Skeletal muscle tissue (tissue), 4 donors: ENCODE results near the gene DROSHA. TPM values are rescaled to one million over a fixed set of nuclear protein-coding genes. Genes with fewer than 3 reads are reported as not detected.

Experiments
- H3K27ac ChIP-seq: one replicate; pipeline ENCODE4 v1.7.0; 2013; ENCODE audit warnings: mild to moderate bottlenecking, low read depth, low read length, inconsistent platforms
- H3K27me3 ChIP-seq, 3 donors: one replicate each; pipeline ENCODE4 v1.7.0; 2013; ENCODE audit warnings: low read length in 3 of 3; ENCODE audit not compliant: control insufficient read depth in 3 of 3, insufficient read depth in 3 of 3
- H3K36me3 ChIP-seq, 3 donors: one replicate each; pipeline ENCODE4 v1.7.0; 2013; ENCODE audit warnings: low read length in 3 of 3; ENCODE audit not compliant: control insufficient read depth in 3 of 3, insufficient read depth in 3 of 3
- H3K4me1 ChIP-seq, 3 donors: one replicate each; pipeline ENCODE4 v1.7.0; 2013; ENCODE audit warnings: low read length in 3 of 3, mild to moderate bottlenecking in 3 of 3; ENCODE audit not compliant: control insufficient read depth in 3 of 3, insufficient read depth in 3 of 3
- H3K4me3 ChIP-seq, 3 donors: one replicate each; pipeline ENCODE4 v1.7.0; 2013; ENCODE audit warnings: low read length in 3 of 3
- H3K9ac ChIP-seq, 3 donors: one replicate each; pipeline ENCODE4 v1.7.0; 2013; ENCODE audit warnings: low read length in 3 of 3, mild to moderate bottlenecking in 3 of 3, moderate library complexity in 2 of 3, low read depth in 1 of 3
- H3K9me3 ChIP-seq, 3 donors: one replicate each; pipeline ENCODE4 v1.7.0; 2013; ENCODE audit warnings: low read length in 3 of 3; ENCODE audit not compliant: control insufficient read depth in 3 of 3
- total RNA-seq: library from RNA; depleted of rRNA; stranded (reverse); fragments of >200 nt; gene quantifications from one replicate; pipeline ENCODE4 v1.2.3, GENCODE V29; 2014
- donor health status: Osteomylitis.

Gene DROSHA
- total RNA-seq, 1 donor from 2014 or later: 67.3 TPM

- Histone ChIP-seq H3K4me3 (no peak overlapping the region), H3K9ac (no peak overlapping the region), H3K9me3 (peaks cover 0 to 4% (median 3%) of the 10 kb centered on the region in 3 donors), H3K27me3 (no peaks in the 10 kb centered on the region), H3K4me1 (no peaks in the 10 kb centered on the region), H3K27ac (no peak overlapping the region), H3K36me3 (peaks cover 10 to 39% (median 34%) of the 10 kb centered on the region in 3 donors)
Measured at GRCh38 chr5:31455172-31455571, 76.7 kb downstream of the DROSHA start.

GRCh38 chr5:31453522-31453921, 78.4 kb downstream of the DROSHA start:
- Histone ChIP-seq H3K27ac (no peak overlapping the region), H3K27me3 (no peaks in the 10 kb centered on the region), H3K4me3 (no peak overlapping the region), H3K36me3 (peaks cover 13 to 36% (median 32%) of the 10 kb centered on the region in 3 donors), H3K4me1 (no peaks in the 10 kb centered on the region), H3K9me3 (peaks cover 0 to 4% (median 3%) of the 10 kb centered on the region in 3 donors), H3K9ac (no peak overlapping the region)

- Histone ChIP-seq H3K27ac (no peak overlapping the region), H3K4me1 (no peaks in the 10 kb centered on the region), H3K27me3 (no peaks in the 10 kb centered on the region), H3K4me3 (no peak overlapping the region), H3K9me3 (peaks cover 0 to 4% (median 3%) of the 10 kb centered on the region in 3 donors), H3K9ac (no peak overlapping the region), H3K36me3 (peaks cover 13 to 33% (median 30%) of the 10 kb centered on the region in 3 donors)
Measured at GRCh38 chr5:31452314-31452713, 79.6 kb downstream of the DROSHA start.

GRCh38 chr5:31449962-31450361, 81.9 kb downstream of the DROSHA start:
- Histone ChIP-seq H3K9me3 (no peaks in the 10 kb centered on the region), H3K27ac (no peak overlapping the region), H3K4me3 (no peak overlapping the region), H3K36me3 (peaks cover 15 to 21% (median 20%) of the 10 kb centered on the region in 3 donors), H3K27me3 (no peaks in the 10 kb centered on the region), H3K9ac (no peak overlapping the region), H3K4me1 (no peaks in the 10 kb centered on the region)

GRCh38 chr5:31449174-31449573, 82.7 kb downstream of the DROSHA start:
- H3K27ac ChIP-seq: no peak overlapping the region
- no peaks in the 10 kb centered on the region for H3K9me3 ChIP-seq
- H3K4me3 ChIP-seq: no peak overlapping the region
- peaks cover 15 to 21% (median 20%) of the 10 kb centered on the region in 3 donors for H3K36me3 ChIP-seq
- H3K9ac ChIP-seq: no peak overlapping the region
- H3K27me3 ChIP-seq: no peaks in the 10 kb centered on the region
- no peaks in the 10 kb centered on the region for H3K4me1 ChIP-seq

GRCh38 chr5:31445041-31445600, 86.8 kb downstream of the DROSHA start:
- no peaks in the 10 kb centered on the region for H3K9me3 ChIP-seq
- H3K36me3 ChIP-seq: peaks cover 7 to 15% (median 9%) of the 10 kb centered on the region in 3 donors
- H3K4me1 ChIP-seq: no peaks in the 10 kb centered on the region
- H3K27ac ChIP-seq: no peak overlapping the region
- no peaks in the 10 kb centered on the region for H3K27me3 ChIP-seq
- H3K9ac ChIP-seq: no peak overlapping the region
- H3K4me3 ChIP-seq: no peak overlapping the region

GRCh38 chr5:31443572-31443971, 88.3 kb downstream of the DROSHA start:
- H3K4me1 ChIP-seq: no peaks in the 10 kb centered on the region
- H3K9me3 ChIP-seq: no peaks in the 10 kb centered on the region
- H3K9ac ChIP-seq: no peak overlapping the region
- no peaks in the 10 kb centered on the region for H3K27me3 ChIP-seq
- H3K4me3 ChIP-seq: no peak overlapping the region
- H3K27ac ChIP-seq: no peak overlapping the region
- peaks cover 4 to 12% (median 7%) of the 10 kb centered on the region in 3 donors for H3K36me3 ChIP-seq

- H3K9me3 ChIP-seq: no peaks in the 10 kb centered on the region
- peaks cover 2 to 5% (median 4%) of the 10 kb centered on the region in 3 donors for H3K36me3 ChIP-seq
- no peak overlapping the region for H3K27ac ChIP-seq
- no peak overlapping the region for H3K4me3 ChIP-seq
- no peaks in the 10 kb centered on the region for H3K4me1 ChIP-seq
- H3K9ac ChIP-seq: no peak overlapping the region
- no peaks in the 10 kb centered on the region for H3K27me3 ChIP-seq
Measured at GRCh38 chr5:31442058-31442745, 89.7 kb downstream of the DROSHA start.

- Histone ChIP-seq H3K9ac (no peak overlapping the region), H3K9me3 (no peaks in the 10 kb centered on the region), H3K27ac (no peak overlapping the region), H3K27me3 (no peaks in the 10 kb centered on the region), H3K36me3 (peaks cover 6 to 19% (median 10%) of the 10 kb centered on the region in 3 donors), H3K4me1 (no peaks in the 10 kb centered on the region), H3K4me3 (no peak overlapping the region)
Measured at GRCh38 chr5:31436851-31437250, 95.0 kb downstream of the DROSHA start.

- no peak overlapping the region for H3K9ac ChIP-seq
- no peaks in the 10 kb centered on the region for H3K27me3 ChIP-seq
- H3K4me1 ChIP-seq: no peaks in the 10 kb centered on the region
- no peak overlapping the region for H3K27ac ChIP-seq
- no peak overlapping the region for H3K4me3 ChIP-seq
- peaks cover 6 to 24% (median 14%) of the 10 kb centered on the region in 3 donors for H3K36me3 ChIP-seq
- no peaks in the 10 kb centered on the region for H3K9me3 ChIP-seq
Measured at GRCh38 chr5:31435730-31436129, 96.2 kb downstream of the DROSHA start.
